HCT116 (cell line): Measurements from ENCODE around the gene ADNP. TPM values are rescaled to one million over a fixed set of nuclear protein-coding genes. Genes with fewer than 3 reads are reported as not detected.

Experiments
- ATAC-seq: fragments of 200-7000 bp; cut with Tn5 transposase; 2 replicates; pipeline ENCODE4 v1.9.1; 2020; ENCODE audit warnings: mild to moderate bottlenecking, moderate library complexity
- BruUV-seq: library from RNA; stranded (reverse); fragments of 400-500 nt; replicated peaks from 2 replicates; lab custom pipeline; 2021; lab: Mats Ljungman, UMichigan
- CTCF ChIA-PET: fragments of 300-600 bp; sonication (Branson Sonifier 250); formaldehyde crosslinking; loops from one replicate; lab custom pipeline; 2021; ENCODE audit warnings: antibody characterized with exemption; lab: Charles Lee
- POLR2A ChIA-PET: fragments of 300-600, 350-600 bp; sonication (Branson Sonifier 250); formaldehyde crosslinking; loops from one replicate; lab custom pipeline; 2021; ENCODE audit warnings: antibody characterized with exemption; lab: Charles Lee
- RAD21 ChIA-PET, 2 experiments: fragments of 300-600 bp; sonication (Branson Sonifier 250); formaldehyde crosslinking; loops; one replicate each; lab custom pipeline; 2023; ENCODE audit warnings: low total read pairs in 2 of 2; ENCODE audit not compliant: uncharacterized antibody in 2 of 2, unreplicated experiment in 2 of 2, low non-redundant PET in 1 of 2; lab: Charles Lee
- DNase-seq: peaks from one replicate; pipeline ENCODE4 v3.0.0-alpha.2; 2010; ENCODE audit warnings: low read depth, low spot score
- H2AFZ ChIP-seq: fragments of 200-600 bp; shearing (Covaris generic), sonication (generic); 2 replicates; pipeline ENCODE4 v1.6.1; 2017; ENCODE audit warnings: low read depth, mixed run types, mixed read lengths, antibody characterized with exemption, low read length; ENCODE audit not compliant: poor library complexity, severe bottlenecking
- H3K27ac ChIP-seq: 2 replicates; pipeline ENCODE4 v1.5.1; 2012; ENCODE audit warnings: low read depth, low read length
- H3K27me3 ChIP-seq: fragments of 200-600 bp; sonication (generic); 2 replicates; pipeline ENCODE4 v1.6.1; 2016; ENCODE audit warnings: mixed run types, low read length, mixed read lengths; ENCODE audit not compliant: insufficient read depth
- H3K36me3 ChIP-seq, 2 experiments: fragments of 200-500 bp in 1 of 2; fragments of 200-600 bp in 1 of 2; sonication (Bioruptor generic) in 1 of 2; sonication (generic) in 1 of 2; 2 replicates each; pipeline versions ENCODE4 v1.5.1 to v1.6.1; 2014 to 2016; ENCODE audit warnings: low read length in 2 of 2, inconsistent platforms in 1 of 2, mixed read lengths in 1 of 2, mixed run types in 1 of 2; ENCODE audit not compliant: insufficient read depth in 2 of 2, control insufficient read depth in 1 of 2
- H3K4me1 ChIP-seq, 2 experiments: fragments of 200-600 bp in 1 of 2; sonication (generic) in 1 of 2; 2 replicates each; pipeline versions ENCODE4 v1.5.1 to v1.6.1; 2012 to 2017; ENCODE audit warnings: low read length in 2 of 2, inconsistent platforms in 1 of 2, mild to moderate bottlenecking in 1 of 2, mixed read lengths in 1 of 2, mixed run types in 1 of 2, moderate library complexity in 1 of 2; ENCODE audit not compliant: insufficient read depth in 2 of 2, control insufficient read depth in 1 of 2
- H3K4me2 ChIP-seq: fragments of 200-600 bp; sonication (generic); 2 replicates; pipeline ENCODE4 v1.6.1; 2017; ENCODE audit warnings: mixed run types, low read length, mixed read lengths
- H3K4me3 ChIP-seq, 2 experiments: fragments of 200-600 bp in 1 of 2; sonication (generic) in 1 of 2; replicated peaks in 1 of 2; 2 replicates each; pipeline ENCODE4 v1.5.1; 2011 to 2016; ENCODE audit warnings: low read length in 2 of 2, control low read depth in 1 of 2, low read depth in 1 of 2, mild to moderate bottlenecking in 1 of 2, mixed read lengths in 1 of 2, mixed run types in 1 of 2
- H3K79me2 ChIP-seq: fragments of 200-600 bp; sonication (generic); 2 replicates; pipeline ENCODE4 v1.6.1; 2017; ENCODE audit warnings: mild to moderate bottlenecking, mixed run types, low read length, moderate library complexity, mixed read lengths; ENCODE audit not compliant: insufficient read depth
- H3K9ac ChIP-seq: fragments of 200-600 bp; sonication (generic); 2 replicates; pipeline ENCODE4 v1.6.1; 2016; ENCODE audit warnings: low read length, mixed read lengths
- H3K9me2 ChIP-seq: fragments of 200-600 bp; sonication (generic), shearing (Covaris generic); 2 replicates; pipeline ENCODE4 v1.6.1; 2017; ENCODE audit warnings: mixed run types, mild to moderate bottlenecking, moderate library complexity; ENCODE audit not compliant: insufficient read depth
- H3K9me3 ChIP-seq, 2 experiments: fragments of 200-500 bp in 1 of 2; fragments of 200-600 bp in 1 of 2; sonication (Bioruptor generic) in 1 of 2; sonication (generic) in 1 of 2; 2 replicates each; pipeline ENCODE4 v1.6.1; 2014 to 2017; ENCODE audit warnings: low read length in 2 of 2, mixed read lengths in 2 of 2, inconsistent platforms in 1 of 2, low read depth in 1 of 2, mild to moderate bottlenecking in 1 of 2, mixed run types in 1 of 2, moderate library complexity in 1 of 2; ENCODE audit not compliant: control insufficient read depth in 1 of 2, insufficient read depth in 1 of 2
- H4K20me1 ChIP-seq: fragments of 200-600 bp; sonication (generic), shearing (Covaris generic); 2 replicates; pipeline ENCODE4 v1.6.1; 2017; ENCODE audit warnings: mixed run types, mild to moderate bottlenecking, moderate library complexity; ENCODE audit not compliant: insufficient read depth
- CBX3 ChIP-seq: IDR thresholded peaks from 2 replicates; pipeline ENCODE4 v1.6.1; 2012; ENCODE audit warnings: low read depth
- EGR1 ChIP-seq: IDR thresholded peaks from 2 replicates; pipeline ENCODE4 v1.6.1; 2012; ENCODE audit warnings: low read depth
- ELF1 ChIP-seq: IDR thresholded peaks from 2 replicates; pipeline ENCODE4 v1.6.1; 2012; ENCODE audit warnings: low read depth, borderline replicate concordance
- FOSL1 ChIP-seq: IDR thresholded peaks from 2 replicates; pipeline ENCODE4 v1.6.1; 2012; ENCODE audit warnings: low read depth
- JUND ChIP-seq: IDR thresholded peaks from 2 replicates; pipeline ENCODE4 v1.6.1; 2012
- POLR2A ChIP-seq: IDR thresholded peaks from 2 replicates; pipeline ENCODE4 v1.7.0; 2011; ENCODE audit warnings: borderline replicate concordance; ENCODE audit not compliant: insufficient read depth, insufficient read length; ENCODE audit errors: extremely low read depth
- POLR2AphosphoS5 ChIP-seq: IDR thresholded peaks from 2 replicates; pipeline ENCODE4 v1.6.1; 2011; ENCODE audit warnings: mild to moderate bottlenecking, low read depth, low read length, moderate library complexity
- RAD21 ChIP-seq: IDR thresholded peaks from 2 replicates; pipeline ENCODE4 v1.6.1; 2012; ENCODE audit warnings: low read depth, mild to moderate bottlenecking
- REST ChIP-seq: IDR thresholded peaks from 2 replicates; pipeline ENCODE4 v1.6.1; 2012; ENCODE audit warnings: low read depth
- SIN3A ChIP-seq: IDR thresholded peaks from 2 replicates; pipeline ENCODE4 v1.6.1; 2012; ENCODE audit warnings: low read depth
- SP1 ChIP-seq: IDR thresholded peaks from 2 replicates; pipeline ENCODE4 v1.6.1; 2012; ENCODE audit warnings: low read depth
- YY1 ChIP-seq: IDR thresholded peaks from 2 replicates; pipeline ENCODE4 v1.6.1; 2011; ENCODE audit warnings: low read length, low read depth, moderate library complexity, mild to moderate bottlenecking; ENCODE audit not compliant: insufficient replicate concordance; ENCODE audit errors: extremely low read depth
- intact Hi-C: fragments of 100-400 bp; cut with micrococcal nuclease; formaldehyde crosslinking; loops from 2 replicates; pipeline ENCODE4 v1.10.0; 2022
- total RNA-seq: library from RNA; stranded (reverse); gene quantifications from one replicate; pipeline ENCODE4 v1.2.1, GENCODE V29; 2021; ENCODE audit not compliant: unreplicated experiment
- TF ChIP-seq, protein P1 (sequence below), 3 experiments: fragments of 200-600 bp in 1 of 3; sonication (generic) in 1 of 3; IDR thresholded peaks in 2 of 3; conservative IDR thresholded peaks in 1 of 3; 2 replicates each; pipeline ENCODE4 v1.5.1; 2012 to 2017; ENCODE audit warnings: low read depth in 2 of 3, low read length in 2 of 3, antibody characterized with exemption in 1 of 3, borderline replicate concordance in 1 of 3, control low read depth in 1 of 3, mild to moderate bottlenecking in 1 of 3, mixed read lengths in 1 of 3, mixed run types in 1 of 3, moderate library complexity in 1 of 3; ENCODE audit not compliant: insufficient read depth in 1 of 3
- TF ChIP-seq, protein P2 (sequence below): IDR thresholded peaks from 2 replicates; pipeline ENCODE4 v1.6.1; 2012
- TF ChIP-seq, protein P3 (sequence below): IDR thresholded peaks from 2 replicates; pipeline ENCODE4 v1.6.1; 2012

Gene ADNP
- total RNA-seq, 1 experiment from 2014 or later, result 85.9 TPM

- TF ChIP-seq, protein P1, sequence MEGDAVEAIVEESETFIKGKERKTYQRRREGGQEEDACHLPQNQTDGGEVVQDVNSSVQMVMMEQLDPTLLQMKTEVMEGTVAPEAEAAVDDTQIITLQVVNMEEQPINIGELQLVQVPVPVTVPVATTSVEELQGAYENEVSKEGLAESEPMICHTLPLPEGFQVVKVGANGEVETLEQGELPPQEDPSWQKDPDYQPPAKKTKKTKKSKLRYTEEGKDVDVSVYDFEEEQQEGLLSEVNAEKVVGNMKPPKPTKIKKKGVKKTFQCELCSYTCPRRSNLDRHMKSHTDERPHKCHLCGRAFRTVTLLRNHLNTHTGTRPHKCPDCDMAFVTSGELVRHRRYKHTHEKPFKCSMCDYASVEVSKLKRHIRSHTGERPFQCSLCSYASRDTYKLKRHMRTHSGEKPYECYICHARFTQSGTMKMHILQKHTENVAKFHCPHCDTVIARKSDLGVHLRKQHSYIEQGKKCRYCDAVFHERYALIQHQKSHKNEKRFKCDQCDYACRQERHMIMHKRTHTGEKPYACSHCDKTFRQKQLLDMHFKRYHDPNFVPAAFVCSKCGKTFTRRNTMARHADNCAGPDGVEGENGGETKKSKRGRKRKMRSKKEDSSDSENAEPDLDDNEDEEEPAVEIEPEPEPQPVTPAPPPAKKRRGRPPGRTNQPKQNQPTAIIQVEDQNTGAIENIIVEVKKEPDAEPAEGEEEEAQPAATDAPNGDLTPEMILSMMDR (IDR thresholded peaks at IDR 0.05 in 2 of 3, conservative IDR thresholded peaks at IDR 0.05 in 1 of 3; ENCODE audit: borderline replicate concordance in 1 of 3, insufficient read depth in 1 of 3, low read depth in 2 of 3, low read length in 2 of 3), result no peak
These were observed 44.6 kb upstream of the ADNP start (continued) for GRCh38 chr20:50975701-50976330.

GRCh38 chr20:50969912-50970311 is 38.7 kb upstream of the ADNP start:
- CTCF ChIA-PET, result no interaction called here
- no peaks in the 10 kb centered on the region for H3K79me2 ChIP-seq
- ATAC-seq, result no peak
- RAD21 ChIA-PET, result no interaction called here
- no peak for DNase-seq
- no peaks in the 10 kb centered on the region for H3K4me1 ChIP-seq
- TF ChIP-seq FOSL1 (no peak), ELF1 (no peak), YY1 (no peak), JUND (no peak), CBX3 (no peak), RAD21 (no peak), POLR2AphosphoS5 (no peak), EGR1 (no peak), POLR2A (no peak), REST (no peak), SIN3A (no peak), SP1 (no peak)
- TF ChIP-seq, protein P2, sequence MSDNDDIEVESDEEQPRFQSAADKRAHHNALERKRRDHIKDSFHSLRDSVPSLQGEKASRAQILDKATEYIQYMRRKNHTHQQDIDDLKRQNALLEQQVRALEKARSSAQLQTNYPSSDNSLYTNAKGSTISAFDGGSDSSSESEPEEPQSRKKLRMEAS, result no peak
- TF ChIP-seq, protein P3, sequence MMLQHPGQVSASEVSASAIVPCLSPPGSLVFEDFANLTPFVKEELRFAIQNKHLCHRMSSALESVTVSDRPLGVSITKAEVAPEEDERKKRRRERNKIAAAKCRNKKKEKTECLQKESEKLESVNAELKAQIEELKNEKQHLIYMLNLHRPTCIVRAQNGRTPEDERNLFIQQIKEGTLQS, result no peak
- H3K27ac ChIP-seq, result no peak overlapping the region
- H3K4me2 ChIP-seq, result no peak overlapping the region
- no peaks in the 10 kb centered on the region for H3K36me3 ChIP-seq
- H3K4me3 ChIP-seq, result no peak overlapping the region
- H2AFZ ChIP-seq, result no peak overlapping the region
- intact Hi-C loops, result no loop called here
- POLR2A ChIA-PET, result no interaction called here
- BruUV-seq, result no TSS peak
- H3K27me3 ChIP-seq, result no peaks in the 10 kb centered on the region
- no peak overlapping the region for H3K9ac ChIP-seq
- H4K20me1 ChIP-seq, result no peaks in the 10 kb centered on the region
- H3K9me2 ChIP-seq, result no peaks in the 10 kb centered on the region
- H3K9me3 ChIP-seq, result no peaks in the 10 kb centered on the region
